VCaP (cell line): ENCODE measurements around the gene RALGAPA2.
"Not testable (repeated sequence)": the region's sequence is repeated elsewhere in the genome, so short reads cannot be mapped to it uniquely, and the experiment has no call there.

Experiments
- H3K27ac ChIP-seq: fragments of 450-650 bp; 2 replicates; pipeline ENCODE4 v1.5.1; 2017
- CTCF ChIP-seq: fragments of 450-650 bp; conservative IDR thresholded peaks from 2 replicates; pipeline ENCODE4 v1.5.1; 2017; ENCODE audit warnings: mild to moderate bottlenecking, moderate library complexity

The RALGAPA2 gene

GRCh38 chr20:20363434-20363798 lies 349.0 kb downstream of the RALGAPA2 start:
- peak overlapping the region; percentile 98 for H3K27ac ChIP-seq
- TF ChIP-seq CTCF, result no peak

GRCh38 chr20:20362774-20363433 lies 349.5 kb downstream of the RALGAPA2 start:
- 0 out of 2 replicates have a peak, but pooled peaks have one; percentile 8 for TF ChIP-seq CTCF
- H3K27ac ChIP-seq, result peak overlapping the region; percentile 98

- peak overlapping the region; percentile 98 for H3K27ac ChIP-seq
- TF ChIP-seq CTCF, result peak; percentile 97
Measured at GRCh38 chr20:20360464-20360863, 352.0 kb downstream of the RALGAPA2 start.

DNA sequence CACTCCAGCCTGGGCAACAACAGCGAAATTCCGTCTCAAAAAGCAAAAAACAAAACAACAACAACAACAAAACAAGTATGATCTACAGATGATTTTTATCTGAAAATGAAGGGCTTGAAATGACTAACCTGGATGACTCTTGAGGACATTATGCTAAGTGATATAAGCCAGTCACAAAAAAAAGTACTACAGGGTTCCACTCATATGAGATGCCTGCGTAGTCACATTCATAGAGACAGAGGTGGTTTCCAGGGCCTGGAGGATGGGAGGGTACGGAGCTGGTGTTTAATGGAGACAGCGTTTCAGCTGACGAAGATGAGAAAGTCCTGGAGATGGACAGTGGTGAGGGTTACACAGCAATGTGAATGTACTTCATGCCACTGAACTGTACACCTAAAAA lies 352.8 kb downstream of the RALGAPA2 start:
- TF ChIP-seq CTCF, result no peak
- H3K27ac ChIP-seq, result peak overlapping the region; percentile 98

- peak overlapping the region; percentile 98 for H3K27ac ChIP-seq
- no peak for TF ChIP-seq CTCF
Measured at GRCh38 chr20:20358801-20359200, 353.6 kb downstream of the RALGAPA2 start.

- H3K27ac ChIP-seq, result not testable (repeated sequence)
Measured at GRCh38 chr20:20355503-20355902, 356.9 kb downstream of the RALGAPA2 start.

GRCh38 chr20:20353576-20353975 lies 358.9 kb downstream of the RALGAPA2 start:
- TF ChIP-seq CTCF, result no peak

GRCh38 chr20:20344476-20344875 lies 368.0 kb downstream of the RALGAPA2 start:
- no peak for TF ChIP-seq CTCF
- H3K27ac ChIP-seq, result no peak overlapping the region

More at GRCh38 chr20:20353576-20353975, 358.9 kb downstream of the RALGAPA2 start:
- H3K27ac ChIP-seq, result no peak overlapping the region
